ENCODE measurements around the gene SIL1. TPM values are rescaled to one million over a fixed set of nuclear protein-coding genes. Genes with fewer than 3 reads are reported as not detected.

The SIL1 gene
- total and polyA plus RNA-seq, 2 of the 13 experiments (the other 11 are each of a cell fraction or from before 2014, with no cell fraction given) = 26.0 to 30.0 TPM

DNA sequence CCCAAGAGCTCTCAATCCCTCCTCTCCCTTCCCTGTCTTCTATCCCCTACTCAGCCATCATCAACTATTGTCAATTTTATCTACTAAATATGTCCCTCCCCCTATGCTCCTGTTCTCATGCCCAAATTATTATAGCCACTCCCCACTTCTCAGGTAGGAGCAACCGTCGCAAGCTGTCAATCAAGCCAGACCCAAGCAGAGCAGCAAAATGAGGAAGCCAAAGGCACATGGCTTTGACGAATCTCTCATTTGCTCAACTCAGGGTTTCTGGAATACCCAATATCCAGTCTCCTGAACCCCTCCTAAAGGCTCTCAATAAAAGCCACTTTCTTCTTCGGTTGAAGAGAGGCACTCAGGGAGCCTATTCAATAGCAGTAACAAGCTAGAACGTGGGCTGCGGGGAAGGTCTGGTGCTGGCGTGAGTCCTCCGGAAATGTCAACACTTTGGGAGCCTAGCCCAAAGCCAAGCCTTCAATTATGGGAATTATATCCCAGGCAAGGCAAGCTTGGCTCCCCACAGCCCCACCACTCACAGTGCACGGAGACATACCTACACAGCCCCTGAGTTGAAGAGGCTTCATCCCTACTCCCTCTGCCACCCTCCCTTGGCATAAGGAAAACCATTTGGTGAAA is 47.7 kb downstream of the SIL1 start:
- Histone ChIP-seq H3K9me3 (ENCODE audit: low read length) (no peaks in the 10 kb centered on the region), H3K4me3 (replicated peaks in 1 of 3; ENCODE audit: insufficient read depth in 1 of 3, low read depth in 2 of 3, low read length in 3 of 3) (no peak overlapping the region), H3K27me3 (ENCODE audit: control insufficient read depth in 1 of 2, insufficient read depth in 2 of 2, low read length in 2 of 2) (no peaks in the 10 kb centered on the region), H3K36me3 (replicated peaks in 1 of 2; ENCODE audit: control insufficient read depth in 1 of 2, insufficient read depth in 2 of 2, low read length in 2 of 2) (no peaks in the 10 kb centered on the region), H3K9ac (ENCODE audit: insufficient read depth, low read depth, low read length) (no peak overlapping the region), H3K79me2 (ENCODE audit: insufficient read depth, low read length) (no peaks in the 10 kb centered on the region), H3K27ac (ENCODE audit: extremely low read length, insufficient read depth, low read length) (no peak overlapping the region), H3K4me2 (ENCODE audit: low read depth, low read length) (no peak overlapping the region), H4K20me1 (ENCODE audit: insufficient read depth, low read length) (no peaks in the 10 kb centered on the region), H3K4me1 (ENCODE audit: insufficient read depth, low read length) (peaks cover 30% of the 10 kb centered on the region), H2AFZ (ENCODE audit: low read length) (no peak overlapping the region)
- DNase-seq (ENCODE audit: low spot score) (no peak), ATAC-seq (no peak), FAIRE-seq (no peak)
- over 99% methylated on average over 9 of the region's 9 CpGs for WGBS (ENCODE audit: low lambda C conversion rate)
- ChIA-PET CTCF (ENCODE audit: low intra/inter-chr PET ratio, low total read pairs) (no interaction called here), POLR2A (no interaction called here)
- no peak for TF ChIP-seq TOPORS (CRISPR knock-in tag; IDR thresholded peaks at IDR 0.05)
- no peak for TF ChIP-seq ZNF10 (CRISPR knock-in tag; IDR thresholded peaks at IDR 0.05; ENCODE audit: borderline replicate concordance, low read depth)
- TF ChIP-seq GATAD1 (CRISPR knock-in tag; IDR thresholded peaks at IDR 0.05) = no peak
- no peak for TF ChIP-seq ZFP62 (CRISPR knock-in tag; IDR thresholded peaks at IDR 0.05)
- TF ChIP-seq, protein P1, sequence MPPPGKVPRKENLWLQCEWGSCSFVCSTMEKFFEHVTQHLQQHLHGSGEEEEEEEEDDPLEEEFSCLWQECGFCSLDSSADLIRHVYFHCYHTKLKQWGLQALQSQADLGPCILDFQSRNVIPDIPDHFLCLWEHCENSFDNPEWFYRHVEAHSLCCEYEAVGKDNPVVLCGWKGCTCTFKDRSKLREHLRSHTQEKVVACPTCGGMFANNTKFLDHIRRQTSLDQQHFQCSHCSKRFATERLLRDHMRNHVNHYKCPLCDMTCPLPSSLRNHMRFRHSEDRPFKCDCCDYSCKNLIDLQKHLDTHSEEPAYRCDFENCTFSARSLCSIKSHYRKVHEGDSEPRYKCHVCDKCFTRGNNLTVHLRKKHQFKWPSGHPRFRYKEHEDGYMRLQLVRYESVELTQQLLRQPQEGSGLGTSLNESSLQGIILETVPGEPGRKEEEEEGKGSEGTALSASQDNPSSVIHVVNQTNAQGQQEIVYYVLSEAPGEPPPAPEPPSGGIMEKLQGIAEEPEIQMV (CRISPR knock-in tag; IDR thresholded peaks at IDR 0.05; ENCODE audit: low read depth) = no peak
- no peak for TF ChIP-seq AHR (CRISPR knock-in tag; IDR thresholded peaks at IDR 0.05)
- TF ChIP-seq CBX2 (IDR thresholded peaks at IDR 0.05; ENCODE audit: low read depth, low read length) = no peak
- TF ChIP-seq CBX2 (CRISPR knock-in tag; IDR thresholded peaks at IDR 0.05; ENCODE audit: low read depth) = no peak
- no peak for TF ChIP-seq GFI1 (CRISPR knock-in tag; IDR thresholded peaks at IDR 0.05; ENCODE audit: borderline replicate concordance)
- no peak for TF ChIP-seq IRX3 (CRISPR knock-in tag; IDR thresholded peaks at IDR 0.05; ENCODE audit: borderline replicate concordance, low read depth)
- TF ChIP-seq ARHGAP35 (CRISPR knock-in tag; IDR thresholded peaks at IDR 0.05; ENCODE audit: borderline replicate concordance) = no peak
- no peak for TF ChIP-seq ZNF781 (CRISPR knock-in tag; IDR thresholded peaks at IDR 0.05; ENCODE audit: borderline replicate concordance, not compliant biosample characterization)
- TF ChIP-seq, protein P2, sequence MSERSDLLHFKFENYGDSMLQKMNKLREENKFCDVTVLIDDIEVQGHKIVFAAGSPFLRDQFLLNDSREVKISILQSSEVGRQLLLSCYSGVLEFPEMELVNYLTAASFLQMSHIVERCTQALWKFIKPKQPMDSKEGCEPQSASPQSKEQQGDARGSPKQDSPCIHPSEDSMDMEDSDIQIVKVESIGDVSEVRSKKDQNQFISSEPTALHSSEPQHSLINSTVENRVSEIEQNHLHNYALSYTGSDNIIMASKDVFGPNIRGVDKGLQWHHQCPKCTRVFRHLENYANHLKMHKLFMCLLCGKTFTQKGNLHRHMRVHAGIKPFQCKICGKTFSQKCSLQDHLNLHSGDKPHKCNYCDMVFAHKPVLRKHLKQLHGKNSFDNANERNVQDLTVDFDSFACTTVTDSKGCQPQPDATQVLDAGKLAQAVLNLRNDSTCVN (CRISPR knock-in tag; IDR thresholded peaks at IDR 0.05; ENCODE audit: borderline replicate concordance) = no peak
- TF ChIP-seq, protein P3, sequence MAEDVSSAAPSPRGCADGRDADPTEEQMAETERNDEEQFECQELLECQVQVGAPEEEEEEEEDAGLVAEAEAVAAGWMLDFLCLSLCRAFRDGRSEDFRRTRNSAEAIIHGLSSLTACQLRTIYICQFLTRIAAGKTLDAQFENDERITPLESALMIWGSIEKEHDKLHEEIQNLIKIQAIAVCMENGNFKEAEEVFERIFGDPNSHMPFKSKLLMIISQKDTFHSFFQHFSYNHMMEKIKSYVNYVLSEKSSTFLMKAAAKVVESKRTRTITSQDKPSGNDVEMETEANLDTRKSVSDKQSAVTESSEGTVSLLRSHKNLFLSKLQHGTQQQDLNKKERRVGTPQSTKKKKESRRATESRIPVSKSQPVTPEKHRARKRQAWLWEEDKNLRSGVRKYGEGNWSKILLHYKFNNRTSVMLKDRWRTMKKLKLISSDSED (CRISPR knock-in tag; IDR thresholded peaks at IDR 0.05) = no peak
- TF ChIP-seq KMT2B (CRISPR knock-in tag; IDR thresholded peaks at IDR 0.05) = no peak
- no peak for TF ChIP-seq ZNF20 (CRISPR knock-in tag; IDR thresholded peaks at IDR 0.05)
- no TSS peak for BruUV-seq (replicated peaks)
- intact Hi-C loops (cut with micrococcal nuclease; ENCODE audit: unreplicated experiment) = no loop called here
- in situ Hi-C loops (cut with HindIII; ENCODE audit: extremely low pct_ligation_motif_present, low pct_unique_long_range_greater_than_20kb) = no loop called here
